NCI-H1694 (cell line): Measurements from ENCODE around the gene SLC16A14.
"Not testable (repeated sequence)": the region's sequence is repeated elsewhere in the genome, so short reads cannot be mapped to it uniquely, and the experiment has no call there.

ENCODE experiments used
- DNase-seq: peaks from one replicate; lab custom pipeline; 2025; lab: John Stamatoyannopoulos, UW

The SLC16A14 gene, protein sequence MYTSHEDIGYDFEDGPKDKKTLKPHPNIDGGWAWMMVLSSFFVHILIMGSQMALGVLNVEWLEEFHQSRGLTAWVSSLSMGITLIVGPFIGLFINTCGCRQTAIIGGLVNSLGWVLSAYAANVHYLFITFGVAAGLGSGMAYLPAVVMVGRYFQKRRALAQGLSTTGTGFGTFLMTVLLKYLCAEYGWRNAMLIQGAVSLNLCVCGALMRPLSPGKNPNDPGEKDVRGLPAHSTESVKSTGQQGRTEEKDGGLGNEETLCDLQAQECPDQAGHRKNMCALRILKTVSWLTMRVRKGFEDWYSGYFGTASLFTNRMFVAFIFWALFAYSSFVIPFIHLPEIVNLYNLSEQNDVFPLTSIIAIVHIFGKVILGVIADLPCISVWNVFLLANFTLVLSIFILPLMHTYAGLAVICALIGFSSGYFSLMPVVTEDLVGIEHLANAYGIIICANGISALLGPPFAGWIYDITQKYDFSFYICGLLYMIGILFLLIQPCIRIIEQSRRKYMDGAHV

DNA sequence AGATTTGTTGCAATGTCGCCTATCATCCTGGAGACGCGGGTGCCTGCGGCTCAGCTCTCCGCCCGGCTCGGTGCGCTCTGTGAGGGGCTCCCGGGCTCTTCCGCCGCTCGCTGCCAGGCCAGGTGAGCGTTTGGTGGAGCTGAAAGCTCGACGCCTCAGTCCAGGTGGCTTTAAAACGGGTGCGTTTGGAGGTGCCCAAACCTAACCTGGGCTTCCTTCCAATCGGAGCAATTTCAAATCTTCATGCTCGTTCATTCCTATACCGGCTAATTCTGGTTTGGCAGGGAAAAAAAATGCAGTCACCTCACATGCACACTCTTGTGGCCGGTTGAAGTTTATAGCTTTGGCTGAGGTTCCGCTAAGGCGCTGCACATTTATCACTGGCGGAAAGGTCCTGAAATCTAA lies at the start of gene SLC16A14:
Gene SLC16A14, minus strand, starts transcription at position 274 of the 405 bp plus-strand sequence. CDS start 9,572 bp downstream, outside the sequence.
- peak; percentile 22 for DNase-seq

DNA sequence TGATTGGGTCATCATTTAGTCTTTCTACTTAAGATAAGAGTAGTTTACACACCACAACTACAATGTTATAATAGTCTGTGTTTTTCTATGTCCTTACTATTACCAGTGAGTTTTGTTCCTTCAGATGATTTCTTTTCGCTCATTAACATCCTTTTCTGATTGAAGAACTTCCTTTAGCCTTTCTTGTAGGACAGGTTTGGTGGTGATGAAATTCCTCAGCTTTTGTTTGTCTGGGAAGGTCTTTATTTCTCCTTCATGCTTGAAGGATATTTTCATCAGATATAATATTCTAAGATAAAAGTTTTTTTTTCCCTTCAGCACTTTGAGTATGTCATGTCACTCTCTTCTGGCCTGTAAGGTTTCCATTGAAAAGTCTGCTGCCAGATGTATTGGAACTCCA lies 38.0 kb upstream of the SLC16A14 start:
- DNase-seq = no peak

DNA sequence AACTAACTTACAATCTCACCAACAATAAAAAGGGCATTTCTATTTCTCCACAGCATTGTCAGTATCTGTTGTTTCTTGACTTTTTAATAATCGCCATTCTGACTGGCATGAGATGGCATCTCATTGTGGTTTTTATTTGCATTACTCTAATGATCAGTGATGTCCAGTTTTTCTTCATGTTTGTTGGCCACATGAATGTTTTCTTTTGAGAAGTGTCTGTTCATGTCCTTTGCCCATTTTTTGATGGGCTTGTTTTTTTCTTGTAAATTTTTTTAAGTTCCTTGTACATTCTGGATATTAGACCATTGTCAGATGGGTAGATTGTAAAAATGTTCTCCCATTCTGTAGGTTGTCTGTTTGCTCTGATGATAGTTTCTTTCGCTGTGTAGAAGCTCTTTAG lies 33.2 kb upstream of the SLC16A14 start:
- not testable (repeated sequence) for DNase-seq

DNA sequence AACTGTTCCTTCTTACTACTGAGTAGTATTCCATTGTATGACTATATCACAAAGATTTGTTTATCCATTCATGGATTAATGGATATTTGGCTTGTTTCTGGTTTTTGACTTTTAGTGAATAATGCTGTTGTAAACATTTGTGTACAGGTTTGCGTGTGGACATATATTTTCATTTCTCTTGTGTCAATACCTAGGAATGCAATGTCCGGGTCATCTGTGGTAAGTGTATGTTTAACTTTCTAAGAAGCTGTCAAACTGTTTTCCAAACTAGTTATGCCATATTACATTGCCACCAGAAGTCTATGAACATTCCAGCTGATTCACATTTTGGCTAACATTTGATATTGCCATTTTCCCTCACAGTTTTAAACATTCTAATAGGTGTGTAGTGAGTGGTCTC lies 29.1 kb upstream of the SLC16A14 start:
- DNase-seq = no peak

DNA sequence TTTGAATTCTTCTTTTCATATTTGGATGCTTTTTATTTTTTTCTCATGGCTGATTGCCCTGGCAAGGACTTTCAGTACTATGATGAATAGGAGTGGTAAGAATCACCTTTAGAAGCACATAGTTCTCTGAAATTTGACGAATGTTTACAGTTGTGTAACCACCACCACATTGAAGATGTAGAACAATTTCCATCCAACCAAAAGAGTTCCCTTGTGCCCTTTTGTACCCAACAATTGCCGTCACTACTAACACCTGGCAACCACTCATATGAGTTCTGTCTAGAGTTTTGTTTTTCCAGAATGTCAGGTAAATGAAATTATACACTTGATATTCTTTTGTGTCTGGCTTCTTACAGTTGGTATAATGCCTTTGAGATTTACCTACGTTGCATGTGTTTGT lies 28.7 kb upstream of the SLC16A14 start:
- DNase-seq = no peak

DNA sequence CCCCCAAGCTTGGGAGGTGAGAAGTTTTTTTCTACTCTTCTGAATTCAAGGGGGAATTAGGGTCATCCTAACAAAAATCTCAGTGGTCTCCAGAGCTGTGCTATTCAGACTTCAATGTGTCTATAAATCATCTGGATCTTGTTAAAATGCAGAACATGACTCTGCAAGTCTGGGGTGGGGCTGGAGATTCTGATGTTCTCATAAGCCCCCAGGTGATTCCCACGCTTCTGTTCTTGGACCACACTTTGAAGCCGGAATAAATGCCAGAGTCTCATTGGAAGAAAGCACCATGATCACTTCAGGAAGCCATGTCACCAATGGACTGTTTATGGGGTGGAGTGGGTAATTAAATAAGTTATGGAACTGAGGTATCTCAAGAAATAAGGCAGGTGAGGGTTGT lies 22.2 kb upstream of the SLC16A14 start:
- DNase-seq = no peak

DNA sequence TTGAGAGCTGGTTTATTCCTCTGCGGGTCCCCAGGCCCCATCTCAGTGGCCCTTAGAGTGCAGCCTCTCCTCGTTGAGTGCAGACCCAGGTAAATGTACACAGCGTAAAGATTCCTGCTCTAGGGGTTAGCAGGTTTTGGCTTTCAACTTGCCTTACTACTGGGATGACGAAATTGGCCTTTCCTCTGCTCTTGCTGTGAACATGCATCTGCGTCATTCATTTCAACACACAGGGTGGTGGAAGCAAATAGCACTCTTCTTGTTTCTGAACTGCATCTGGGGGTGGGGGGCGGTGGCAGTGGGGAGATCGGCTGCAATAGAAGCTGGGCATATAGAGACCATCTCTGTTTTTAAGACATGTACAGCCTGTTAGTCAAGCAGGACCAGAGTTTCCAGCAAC lies 16.5 kb upstream of the SLC16A14 start:
- DNase-seq = no peak

DNA sequence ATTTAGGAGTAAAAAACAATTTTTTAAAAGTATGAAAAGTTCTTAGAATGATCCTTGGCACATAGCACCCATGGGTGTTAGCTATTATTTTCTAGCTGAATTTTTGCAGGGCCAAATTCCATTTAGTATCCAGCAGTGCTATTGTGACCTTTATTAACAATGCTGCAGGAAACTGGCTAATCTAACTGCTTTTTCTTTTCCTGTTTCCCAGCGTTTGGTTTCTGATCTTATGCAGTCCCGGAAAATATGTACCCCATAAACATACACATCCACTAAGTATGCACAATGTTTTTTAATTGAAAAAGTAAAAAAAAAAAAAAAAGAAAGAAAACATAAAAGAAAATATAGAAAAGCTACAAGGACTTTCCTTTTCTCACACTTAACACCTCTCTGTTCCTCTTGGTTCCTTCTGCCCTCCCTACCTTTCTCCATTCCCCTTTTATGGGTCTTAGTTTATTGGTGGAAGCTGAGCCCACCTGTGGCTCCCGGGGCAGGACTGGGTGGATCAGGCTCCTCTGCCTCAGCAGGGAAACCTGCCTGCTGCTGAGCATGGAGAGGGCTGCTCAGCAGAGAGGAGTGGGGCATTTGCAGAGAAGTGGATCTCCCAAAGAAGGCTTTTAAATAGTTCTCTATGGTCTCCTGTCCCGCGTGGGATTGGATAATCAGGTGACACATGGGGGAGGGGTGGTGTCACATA lies 9.3 kb upstream of the SLC16A14 start:
- no peak for DNase-seq

DNA sequence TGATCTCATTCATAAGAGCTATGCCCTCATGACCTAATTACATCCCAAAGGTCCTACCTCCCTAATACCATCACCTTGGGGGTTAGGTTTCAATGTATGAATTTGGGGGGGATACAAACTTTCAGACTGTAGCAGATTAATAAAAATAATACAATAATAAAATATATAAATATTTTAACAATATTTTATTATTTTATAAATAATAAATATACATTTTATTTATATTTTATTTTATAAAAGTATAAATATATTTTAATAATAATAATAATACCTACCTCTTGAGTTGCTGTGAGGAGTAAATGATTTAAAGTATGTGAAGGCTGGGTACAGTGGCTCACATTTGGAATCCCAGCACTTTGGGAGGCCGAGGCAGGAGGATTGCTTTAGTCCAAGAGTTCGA lies 8.1 kb upstream of the SLC16A14 start:
- no peak for DNase-seq

DNA sequence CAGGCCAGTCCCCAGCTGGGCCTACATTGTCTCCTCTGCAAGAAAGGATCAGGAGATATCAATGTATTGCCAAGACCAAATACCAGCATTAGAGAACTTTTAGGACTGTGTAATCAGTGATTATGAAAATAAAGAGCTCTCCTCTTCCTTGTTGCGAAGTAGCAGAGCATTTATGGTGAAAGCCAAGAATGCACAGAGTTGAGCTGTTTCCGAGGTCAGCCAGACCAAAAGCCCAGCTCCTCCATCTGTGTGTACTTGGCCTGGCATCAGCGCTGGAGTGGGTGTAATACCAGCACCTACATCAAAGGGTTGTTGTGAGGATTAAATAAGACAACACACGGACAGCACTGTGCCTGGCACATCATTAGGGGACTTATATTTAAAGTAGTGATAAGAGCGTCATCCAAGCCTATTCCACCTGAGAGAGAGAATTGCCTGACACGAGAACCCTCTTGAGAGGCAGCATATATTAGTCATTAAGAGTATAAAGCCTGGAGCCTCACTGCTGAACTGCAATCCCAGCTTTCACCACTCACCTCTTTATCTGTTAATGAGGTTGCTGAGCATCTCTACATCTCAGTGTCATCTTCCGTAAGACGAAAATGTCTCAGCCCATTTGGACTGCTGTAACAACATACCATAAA lies 7.4 kb upstream of the SLC16A14 start:
- no peak for DNase-seq

DNA sequence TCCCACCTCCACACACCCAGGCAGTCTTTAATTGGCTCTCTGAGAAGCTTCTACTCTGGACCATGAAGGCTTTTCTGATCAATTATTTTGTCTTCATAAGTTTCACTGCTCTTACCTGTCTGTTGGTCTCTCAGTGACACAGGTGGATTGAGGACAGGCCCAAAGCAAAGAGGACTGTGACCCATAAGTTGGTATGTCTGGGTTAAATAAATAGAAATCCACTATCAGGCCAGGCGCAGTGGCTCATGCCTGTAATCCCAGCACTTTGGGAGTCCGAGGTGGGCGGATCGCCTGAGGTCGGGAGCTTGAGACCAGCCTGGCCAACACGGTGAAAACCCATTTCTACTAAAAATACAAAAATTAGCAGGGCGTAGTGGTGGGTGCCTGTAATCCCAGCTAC lies 2.7 kb upstream of the SLC16A14 start:
- no peak for DNase-seq

DNA sequence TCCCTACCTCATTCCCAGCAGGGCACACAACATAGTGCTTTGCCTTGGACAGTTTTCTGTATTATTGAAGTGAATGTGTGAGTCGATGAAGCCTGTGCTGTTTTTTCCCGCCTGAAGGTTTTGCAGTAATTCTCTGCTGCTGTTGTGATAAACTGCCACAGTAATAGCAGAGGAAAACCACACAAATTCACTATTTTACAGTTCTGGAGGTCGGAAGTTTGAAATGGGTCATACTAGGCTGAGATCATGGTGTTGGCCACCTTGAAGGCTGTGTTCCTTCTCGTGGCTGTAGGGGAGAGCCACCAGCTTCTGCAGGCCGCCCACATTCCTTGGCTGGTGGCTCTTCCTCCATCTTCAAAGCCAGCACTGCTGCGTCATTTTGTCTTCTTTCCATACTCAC lies 678 bp upstream of the SLC16A14 start:
- DNase-seq = no peak

DNA sequence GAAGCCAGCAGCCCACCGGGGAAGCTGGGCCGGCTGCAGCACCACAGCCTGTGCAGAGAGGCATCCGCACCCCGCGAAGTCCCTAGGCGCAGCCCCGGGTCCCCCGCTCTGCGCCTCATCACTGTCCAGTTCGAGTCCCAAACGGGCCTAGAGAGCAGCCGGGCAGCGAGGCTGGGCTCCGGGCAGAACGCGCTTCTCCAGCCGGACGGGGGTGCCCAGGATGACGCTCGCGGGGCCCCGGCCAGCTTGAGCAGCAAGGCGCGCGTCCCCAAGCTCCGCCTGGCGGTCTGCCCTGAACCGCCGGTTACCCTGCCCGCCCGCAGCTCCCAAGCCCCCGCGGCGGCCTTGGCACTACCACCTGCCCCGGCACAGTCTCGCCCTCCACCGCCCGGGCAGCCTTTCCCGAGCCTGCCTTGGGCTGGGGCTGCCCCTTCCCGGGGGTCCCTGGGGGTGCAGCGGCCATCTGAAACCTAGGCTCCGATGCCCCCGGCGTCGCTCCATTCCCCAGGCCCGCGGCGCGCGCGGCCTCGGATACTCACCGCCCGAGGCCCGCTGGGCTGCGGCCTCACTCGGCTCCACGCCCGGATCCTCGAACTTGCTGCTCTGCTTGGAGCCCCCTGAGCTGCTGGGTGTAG lies 591 bp downstream of the SLC16A14 start:
- no peak for DNase-seq

DNA sequence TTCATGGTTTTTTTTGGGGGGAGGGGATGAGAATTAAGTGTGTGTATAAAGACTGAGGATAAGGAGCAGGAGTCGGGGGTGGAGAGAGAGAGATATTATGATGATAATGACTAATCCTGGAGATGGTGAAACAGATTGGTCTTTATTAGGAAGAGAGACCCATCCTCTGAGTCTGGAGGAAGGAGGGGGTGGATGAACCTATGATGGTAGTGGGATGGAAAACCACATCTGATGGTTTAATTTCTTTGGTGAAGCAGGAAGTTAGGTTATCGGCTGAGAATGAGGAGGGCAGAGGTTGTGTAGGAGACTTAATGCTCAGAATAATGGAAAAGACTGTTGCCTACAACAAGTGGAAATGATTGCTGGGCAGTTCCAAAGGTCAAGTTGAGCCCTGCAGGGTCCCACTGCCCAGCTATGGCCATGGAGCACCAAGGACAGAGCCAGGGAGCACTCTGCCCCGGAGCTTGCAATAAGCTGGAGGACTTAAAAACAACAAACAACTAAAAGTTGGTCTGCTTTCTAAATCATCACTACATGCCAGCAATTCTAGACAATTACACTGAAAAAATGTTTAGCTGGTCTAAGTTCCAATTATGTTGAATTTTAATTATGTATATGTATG lies 7.9 kb downstream of the SLC16A14 start:
- DNase-seq = no peak

DNA sequence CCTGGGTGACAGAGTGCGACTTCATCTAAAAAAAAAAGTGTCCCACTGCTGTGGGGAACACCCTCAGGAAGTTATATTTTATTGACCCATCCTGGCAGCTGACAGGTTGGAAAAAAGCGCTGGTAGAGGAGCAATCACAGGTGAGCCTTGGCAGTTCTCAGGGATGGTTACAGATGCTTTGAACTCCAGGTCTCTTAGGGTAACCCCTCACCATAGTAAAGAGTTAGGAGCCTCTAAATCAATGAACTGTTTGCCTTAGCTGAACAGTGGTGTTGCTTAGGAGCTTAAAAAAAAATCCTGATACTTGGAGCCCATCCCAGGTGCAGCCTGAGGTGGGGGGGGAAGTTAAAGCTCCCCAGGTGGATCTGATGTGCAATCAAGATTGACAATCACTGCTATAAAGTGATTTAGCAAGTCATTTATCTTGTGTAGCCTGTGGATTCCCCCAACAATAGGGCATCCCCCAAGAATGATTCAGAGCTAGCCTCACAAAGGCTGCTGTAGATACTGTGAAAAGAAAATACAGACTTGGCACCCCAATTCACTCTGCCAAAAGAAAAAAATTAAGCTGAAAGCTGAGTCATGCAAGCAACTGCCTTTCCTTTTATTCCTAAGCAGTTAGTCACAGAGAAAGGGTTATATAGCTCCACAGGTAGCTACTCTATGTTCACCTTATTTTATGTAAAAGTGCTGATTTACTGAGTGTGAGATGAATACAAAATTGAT lies 14.8 kb downstream of the SLC16A14 start:
- DNase-seq = no peak

DNA sequence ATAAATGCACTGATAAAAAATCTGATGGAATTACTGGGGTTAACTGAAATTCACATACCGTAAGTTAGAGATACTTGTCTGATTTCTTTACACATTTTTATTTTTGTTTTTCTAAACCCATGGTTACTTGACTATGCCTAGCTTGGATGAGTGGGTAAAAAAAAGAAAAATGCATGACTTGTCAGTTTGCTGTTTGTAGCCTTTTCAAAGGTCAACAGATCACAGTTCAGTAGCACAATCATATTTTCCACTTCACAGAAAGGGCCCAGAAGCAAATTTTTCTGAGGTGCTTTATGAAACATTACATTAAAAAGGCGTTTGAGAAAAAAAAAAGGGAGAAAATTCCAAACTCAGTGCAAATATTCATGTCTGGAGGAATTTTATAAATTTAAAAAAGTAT lies 16.4 kb downstream of the SLC16A14 start:
- no peak for DNase-seq

DNA sequence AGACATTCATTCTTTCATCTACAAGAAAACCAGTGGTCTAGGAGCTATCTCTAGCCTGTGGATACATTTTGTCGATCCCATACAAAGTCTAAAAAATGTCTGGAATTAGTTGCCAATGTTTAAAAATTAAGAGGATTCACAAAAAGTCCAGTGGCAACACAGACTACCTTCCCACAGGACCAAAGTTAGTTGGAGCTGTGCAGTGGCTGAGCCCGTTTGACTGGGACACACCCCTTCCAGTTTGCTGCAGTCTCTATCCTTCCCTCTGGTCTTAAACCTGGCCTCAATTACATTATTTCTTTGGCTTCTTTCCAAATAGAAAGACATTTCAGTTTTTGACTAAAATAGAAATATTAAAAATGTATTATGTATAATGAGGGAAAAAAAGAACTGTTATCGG lies 18.6 kb downstream of the SLC16A14 start:
- DNase-seq = no peak

DNA sequence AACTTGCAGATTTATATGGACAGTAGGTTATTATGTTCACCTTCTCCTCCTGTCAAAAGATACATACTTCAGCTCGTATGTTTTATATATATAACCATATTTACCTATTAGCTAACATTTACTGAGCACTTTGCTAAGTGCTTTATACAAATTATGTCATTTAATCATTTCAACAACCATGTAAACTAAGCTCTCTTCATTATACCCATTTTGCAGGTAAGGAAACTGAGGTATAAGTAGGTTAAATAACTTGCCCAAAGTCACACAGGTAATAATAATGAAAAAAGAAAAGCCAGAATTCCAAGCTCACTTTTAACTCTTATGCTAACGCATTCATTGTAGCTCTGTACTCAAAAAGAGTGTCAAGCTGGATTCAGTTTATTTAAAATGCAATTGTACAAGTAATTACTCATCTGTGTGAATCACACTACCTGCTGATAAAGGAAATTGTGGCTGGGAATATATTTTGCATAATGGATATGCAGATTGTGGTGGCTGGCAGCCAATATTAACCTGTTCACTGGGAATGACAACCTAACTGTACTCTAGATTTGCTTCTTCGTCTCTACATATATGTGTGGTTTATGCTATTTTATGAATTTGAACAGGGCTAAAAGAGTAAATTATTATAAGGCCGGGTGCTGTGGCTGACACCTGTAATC lies 20.6 kb downstream of the SLC16A14 start:
- DNase-seq = no peak

DNA sequence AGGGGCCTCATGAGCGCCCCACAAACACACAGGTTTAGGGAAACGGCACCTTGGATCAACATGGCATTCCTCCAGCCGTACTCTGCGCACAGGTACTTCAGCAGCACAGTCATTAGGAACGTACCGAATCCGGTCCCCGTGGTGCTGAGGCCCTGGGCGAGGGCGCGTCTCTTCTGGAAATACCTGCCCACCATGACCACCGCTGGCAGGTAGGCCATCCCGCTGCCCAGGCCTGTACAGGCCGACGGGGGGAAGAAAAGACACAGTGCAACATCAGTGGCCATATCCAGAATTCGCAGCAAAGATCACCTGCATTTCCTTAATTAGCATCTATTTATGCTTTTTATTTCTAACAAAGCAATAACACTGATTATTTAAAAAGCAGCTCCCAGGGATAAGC lies 22.2 kb downstream of the SLC16A14 start:
- no peak for DNase-seq

DNA sequence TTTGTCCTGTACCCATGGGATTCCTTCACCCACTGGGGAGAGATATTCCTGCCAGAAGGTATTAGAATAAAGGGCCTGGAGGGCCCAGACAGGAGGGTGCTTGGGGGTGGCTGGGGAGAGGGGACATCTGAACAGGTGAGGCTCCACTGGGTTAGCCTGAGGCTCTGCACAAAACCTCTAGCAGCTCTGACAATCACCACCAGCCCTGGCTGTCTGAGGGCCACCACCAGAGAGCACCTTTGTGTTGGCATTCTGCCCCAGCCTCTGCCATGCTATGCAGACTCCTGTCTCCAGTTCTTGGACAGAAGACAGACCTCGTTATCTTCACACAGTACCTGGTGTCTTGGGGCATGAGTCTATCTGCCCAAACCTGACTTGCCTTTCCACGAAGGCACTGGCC lies 25.3 kb downstream of the SLC16A14 start:
- DNase-seq = no peak

DNA sequence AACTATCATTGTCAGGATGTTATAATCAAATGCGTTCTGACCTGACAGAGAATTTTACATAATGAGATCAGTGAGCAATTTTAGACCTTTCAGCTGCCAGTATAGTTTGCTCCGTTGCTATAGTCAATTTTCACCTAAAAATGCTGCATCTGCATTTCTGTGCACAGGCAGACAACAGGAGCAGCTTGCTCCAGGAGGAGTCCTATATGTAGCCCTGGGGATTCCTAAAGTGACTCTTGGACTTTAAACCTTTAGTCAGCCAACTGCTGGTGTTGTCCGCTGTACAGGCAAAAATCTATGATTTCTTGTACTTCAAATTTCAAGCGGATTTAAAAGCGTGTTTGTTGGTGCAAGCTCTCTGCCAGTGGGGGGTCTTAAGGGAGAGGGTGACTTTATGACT lies 25.7 kb downstream of the SLC16A14 start:
- no peak for DNase-seq
